NCI-H1048 (cell line): ENCODE data around the gene ZBTB38.

ENCODE experiments used
- DNase-seq: peaks from one replicate; lab custom pipeline; 2025; lab: John Stamatoyannopoulos, UW

ZBTB38 gene

GRCh38 chr3:141386126-141386488, 17.8 kb downstream of the ZBTB38 start:
- DNase-seq: no peak

- no peak for DNase-seq
These were observed 18.4 kb downstream of the ZBTB38 start for GRCh38 chr3:141386611-141387111.

- no peak for DNase-seq
These were observed 19.2 kb downstream of the ZBTB38 start for GRCh38 chr3:141387516-141387915.

- no peak for DNase-seq
These were observed 20.1 kb downstream of the ZBTB38 start for GRCh38 chr3:141388395-141388794.

- no peak for DNase-seq
These were observed 20.7 kb downstream of the ZBTB38 start for GRCh38 chr3:141388823-141389621.

GRCh38 chr3:141389703-141390102, 21.4 kb downstream of the ZBTB38 start:
- DNase-seq: no peak

GRCh38 chr3:141390747-141391146, 22.4 kb downstream of the ZBTB38 start:
- no peak for DNase-seq

GRCh38 chr3:141391298-141391990, 23.1 kb downstream of the ZBTB38 start:
- DNase-seq: no peak

GRCh38 chr3:141391991-141392316, 23.6 kb downstream of the ZBTB38 start:
- no peak for DNase-seq

GRCh38 chr3:141392416-141392815, 24.1 kb downstream of the ZBTB38 start:
- DNase-seq: no peak

GRCh38 chr3:141392897-141393734, 24.8 kb downstream of the ZBTB38 start:
- DNase-seq: no peak

GRCh38 chr3:141393735-141394076, 25.4 kb downstream of the ZBTB38 start:
- no peak for DNase-seq

- DNase-seq: no peak
These were observed 26.3 kb downstream of the ZBTB38 start for GRCh38 chr3:141394560-141394959.

GRCh38 chr3:141395005-141395589, 26.8 kb downstream of the ZBTB38 start:
- DNase-seq: no peak

GRCh38 chr3:141397996-141398395, 29.7 kb downstream of the ZBTB38 start:
- no peak for DNase-seq

GRCh38 chr3:141399200-141399599, 30.9 kb downstream of the ZBTB38 start:
- no peak for DNase-seq

- DNase-seq: no peak
These were observed 32.0 kb downstream of the ZBTB38 start for GRCh38 chr3:141400073-141400971.

GRCh38 chr3:141401095-141401494, 32.8 kb downstream of the ZBTB38 start:
- no peak for DNase-seq

- DNase-seq: no peak
These were observed 33.5 kb downstream of the ZBTB38 start for GRCh38 chr3:141401573-141402475.

- no peak for DNase-seq
These were observed 34.3 kb downstream of the ZBTB38 start for GRCh38 chr3:141402476-141403171.
